GM12878 (cell line): ENCODE data around the gene PLEKHG1. TPM values are rescaled to one million over a fixed set of nuclear protein-coding genes. Genes with fewer than 3 reads are reported as not detected.

ENCODE experiments used
- ATAC-seq: fragments of 200-7000 bp; cut with Tn5 transposase; 3 replicates; pipeline ENCODE4 v1.9.1; 2020; ENCODE audit warnings: mild to moderate bottlenecking, moderate library complexity
- BruUV-seq: library from RNA; stranded (reverse); fragments of 400-500 nt; replicated peaks from 2 replicates; lab custom pipeline; 2021; lab: Mats Ljungman, UMichigan
- CTCF ChIA-PET: fragments of 300-600 bp; sonication (Branson Sonifier 250); formaldehyde crosslinking; extraction: SDS; loops from one replicate; lab custom pipeline; 2021; ENCODE audit warnings: inconsistent platforms; lab: Yijun Ruan, JAX
- POLR2A ChIA-PET: fragments of 350-600 bp; formaldehyde crosslinking; extraction: SDS; loops from one replicate; lab custom pipeline; 2021; ENCODE audit warnings: inconsistent platforms; lab: Charles Lee
- RAD21 ChIA-PET: fragments of 300-600 bp; sonication (Branson Sonifier 250); formaldehyde crosslinking; loops from one replicate; lab custom pipeline; 2023; ENCODE audit warnings: antibody characterized with exemption; ENCODE audit not compliant: unreplicated experiment; lab: Charles Lee
- SMC1A ChIA-PET: fragments of 300-600 bp; sonication (Branson Sonifier 250); formaldehyde crosslinking; loops from one replicate; lab custom pipeline; 2023; ENCODE audit not compliant: unreplicated experiment, uncharacterized antibody; lab: Charles Lee
- DNase-seq: peaks from one replicate; pipeline ENCODE4 v3.0.0-alpha.2; 2011; ENCODE audit warnings: low read depth, low spot score
- FAIRE-seq: peaks from 3 replicates; lab custom pipeline; 2011; peaks lifted over from hg19 to GRCh38; lab: Jason Lieb, UNC
- H2AFZ ChIP-seq: 2 replicates; pipeline ENCODE4 v1.6.0; 2011; ENCODE audit warnings: low read depth, low read length, control low read depth; ENCODE audit not compliant: control insufficient read depth
- H3K27ac ChIP-seq: 2 replicates; pipeline ENCODE4 v1.5.1; 2011; ENCODE audit warnings: control low read depth; ENCODE audit not compliant: control insufficient read depth, insufficient read depth
- H3K27me3 ChIP-seq, 2 experiments: replicated peaks in 1 of 2; 2 replicates each; pipeline versions ENCODE4 v1.6.0 to v1.6.1; 2011; ENCODE audit warnings: low read length in 1 of 2; ENCODE audit not compliant: control insufficient read depth in 2 of 2, insufficient read depth in 2 of 2
- H3K36me3 ChIP-seq, 2 experiments: 2 replicates each; pipeline ENCODE4 v1.5.1; 2011; ENCODE audit warnings: low read length in 1 of 2; ENCODE audit not compliant: control insufficient read depth in 2 of 2, insufficient read depth in 2 of 2
- H3K4me1 ChIP-seq: 2 replicates; pipeline ENCODE4 v1.6.1; 2011; ENCODE audit warnings: mild to moderate bottlenecking, low read length, moderate library complexity, mixed read lengths; ENCODE audit not compliant: control insufficient read depth, insufficient read depth
- H3K4me2 ChIP-seq: 2 replicates; pipeline ENCODE4 v1.6.0; 2011; ENCODE audit warnings: control low read depth; ENCODE audit not compliant: control insufficient read depth, insufficient read depth
- H3K4me3 ChIP-seq: fragments of 200-600 bp; sonication (generic); 2 replicates; pipeline ENCODE4 v1.5.1; 2016
- H3K79me2 ChIP-seq: 2 replicates; pipeline ENCODE4 v1.6.0; 2011; ENCODE audit warnings: low read length; ENCODE audit not compliant: control insufficient read depth, insufficient read depth
- H3K9ac ChIP-seq: 2 replicates; pipeline ENCODE4 v1.8.0; 2011; ENCODE audit warnings: low read length, control low read depth, mixed read lengths; ENCODE audit not compliant: control insufficient read depth, insufficient read depth
- H3K9me3 ChIP-seq: replicated peaks from 3 replicates; pipeline ENCODE4 v1.5.1; 2011; ENCODE audit warnings: mild to moderate bottlenecking, low read length; ENCODE audit not compliant: control insufficient read depth, insufficient read depth
- H4K20me1 ChIP-seq: 2 replicates; pipeline ENCODE4 v1.6.0; 2011; ENCODE audit not compliant: control insufficient read depth, insufficient read depth
- CBX3 ChIP-seq: fragments of 200-600 bp; sonication (generic); IDR thresholded peaks from 2 replicates; pipeline ENCODE4 v1.6.1; 2016; ENCODE audit warnings: low read depth, borderline replicate concordance
- CREM ChIP-seq: IDR thresholded peaks from 2 replicates; pipeline ENCODE4 v1.6.1; 2014; ENCODE audit warnings: antibody characterized with exemption, low read depth
- FOXK2 ChIP-seq: fragments of 450-650 bp; IDR thresholded peaks from 2 replicates; pipeline ENCODE4 v1.6.1; 2017; ENCODE audit warnings: mild to moderate bottlenecking, moderate library complexity
- HSF1 ChIP-seq: fragments of 150-350 bp; IDR thresholded peaks from 2 replicates; pipeline ENCODE4 v1.6.1; 2014; ENCODE audit warnings: mild to moderate bottlenecking, low read depth, low read length
- MEF2B ChIP-seq: fragments of 450-650 bp; IDR thresholded peaks from 2 replicates; pipeline ENCODE4 v1.6.1; 2018; ENCODE audit warnings: mild to moderate bottlenecking, moderate library complexity; ENCODE audit not compliant: partially characterized antibody, poor library complexity, severe bottlenecking
- MTA3 ChIP-seq: IDR thresholded peaks from 2 replicates; pipeline ENCODE4 v1.6.1; 2012; ENCODE audit warnings: low read length, inconsistent platforms, borderline replicate concordance
- NFXL1 ChIP-seq: fragments of 450-650 bp; IDR thresholded peaks from 2 replicates; pipeline ENCODE4 v1.6.1; 2017; ENCODE audit warnings: antibody characterized with exemption, mild to moderate bottlenecking, borderline replicate concordance
- NR2F1 ChIP-seq: fragments of 450-650 bp; conservative IDR thresholded peaks from 2 replicates; pipeline ENCODE4 v1.6.1; 2017; ENCODE audit warnings: mild to moderate bottlenecking
- PBX3 ChIP-seq: IDR thresholded peaks from 2 replicates; pipeline ENCODE4 v1.6.1; 2011; ENCODE audit warnings: mild to moderate bottlenecking, low read depth, low read length, moderate library complexity; ENCODE audit not compliant: insufficient replicate concordance
- SMAD5 ChIP-seq: IDR thresholded peaks from 2 replicates; pipeline ENCODE4 v1.6.1; 2016; ENCODE audit warnings: antibody characterized with exemption, low read depth
- TAF1 ChIP-seq: IDR thresholded peaks from 2 replicates; pipeline ENCODE4 v1.6.1; 2011; ENCODE audit warnings: mild to moderate bottlenecking, low read depth, low read length, borderline replicate concordance
- TBL1XR1 ChIP-seq: IDR thresholded peaks from 2 replicates; pipeline ENCODE4 v1.6.1; 2012; ENCODE audit warnings: low read depth, low read length, improper control_type of control experiment
- ZBTB40 ChIP-seq: fragments of 450-650 bp; IDR thresholded peaks from 2 replicates; pipeline ENCODE4 v1.6.1; 2016; ENCODE audit warnings: mild to moderate bottlenecking, moderate library complexity, borderline replicate concordance
- ZSCAN29 ChIP-seq: fragments of 450-650 bp; IDR thresholded peaks from 2 replicates; pipeline ENCODE4 v1.6.1; 2017; ENCODE audit warnings: mild to moderate bottlenecking, moderate library complexity
- ZZZ3 ChIP-seq: IDR thresholded peaks from 2 replicates; pipeline ENCODE4 v1.6.1; 2011; ENCODE audit warnings: low read depth; ENCODE audit not compliant: control insufficient read depth, insufficient read length
- WGBS: methylation state at CpG from one replicate; pipeline ENCODE4 v1.1.6; 2016; ENCODE audit warnings: low lambda C conversion rate; ENCODE audit not compliant: insufficient replicate concordance, insufficient coverage; ENCODE audit errors: missing lambda C conversion rate; 5-methylcytosine and 5-hydroxymethylcytosine counted together
- in situ Hi-C: fragments of 300-500 bp; cut with MboI; formaldehyde crosslinking; loops from 9 replicates; pipeline ENCODE4 v1.14.3; 2018; ENCODE audit warnings: mixed read lengths
- intact Hi-C: fragments of 100-400 bp; cut with micrococcal nuclease; formaldehyde crosslinking; loops from one replicate; pipeline ENCODE4 v1.14.2; 2022; ENCODE audit not compliant: unreplicated experiment
- polyA plus RNA-seq, 11 experiments: library from polyadenylated mRNA; depleted of rRNA in 4 of 11; unstranded in 6 of 11; stranded (reverse) in 5 of 11; fragments of >200 nt; fragmentation: Nextera tagmentation in 4 of 11; fragmentation: Illumina TruSeq in 1 of 11; extraction: Ambion mirVana in 4 of 11; extraction: Trizol in 1 of 11; gene quantifications; 1 replicate in 1 of 11; 2 replicates in 10 of 11; pipeline versions ENCODE4 v1.2.1 to v1.2.3, GENCODE V29; 2011 to 2016; ENCODE audit warnings: inconsistent platforms in 2 of 11, missing spikeins in 2 of 11, low read depth in 1 of 11
- total RNA-seq, 4 experiments: library from RNA; depleted of rRNA in 3 of 4; stranded (reverse); fragments of >200 nt in 3 of 4; fragmentation: Illumina TruSeq in 1 of 4; extraction: Trizol in 1 of 4; gene quantifications; 2 replicates each; pipeline versions ENCODE4 v1.2.1 to v1.2.3, GENCODE V29; 2013 to 2021

PLEKHG1 gene
- total and polyA plus RNA-seq, 10 of the 15 experiments (the other 5 are each of a cell fraction or from before 2014, with no cell fraction given) = 0.77 to 17.2 (median 4.9) TPM

- TF ChIP-seq ZBTB40 (0 out of 2 replicates have a peak, but pooled peaks have one; percentile 3), FOXK2 (no peak), ZSCAN29 (no peak), CREM (0 out of 2 replicates have a peak, but pooled peaks have one; percentile 32)
- TF ChIP-seq, all 136 proteins: peak for 8
Observed at GRCh38 chr6:150635906-150636514, 36.3 kb downstream of the PLEKHG1 start (continued).

- in situ Hi-C loops = no loop called here
- no TSS peak for BruUV-seq
- ChIA-PET RAD21 (interaction anchor here (1.0 to 8.9 kb wide), 7 partner anchors 37 to 218 kb away, joined by 3 to 73 read pairs (median 6); partner anchors contain the start of gene PLEKHG1), SMC1A (interaction anchor here (0.6 to 8.2 kb wide), 13 partner anchors 14 to 219 kb away, joined by 3 to 52 read pairs (median 6); partner anchors contain the start of gene PLEKHG1), CTCF (interaction anchor here (0.7 to 4.1 kb wide), 6 partner anchors 37 to 401 kb away, joined by 3 to 15 read pairs (median 5); partner anchors contain the start of gene PLEKHG1), POLR2A (interaction anchor here (1.2 kb wide), 1 partner anchor 37 kb away, joined by 6 read pairs; the partner anchor contains the start of gene PLEKHG1)
- Histone ChIP-seq H3K27ac (peak overlapping the region; percentile 57; the same call in 1 of the 2 replicates), H3K9ac (no peak overlapping the region), H3K4me3 (peak overlapping the region; percentile 20; the same call in 1 of the 2 replicates), H2AFZ (no peak overlapping the region; the same call in 1 of the 2 replicates), H3K9me3 (no peaks in the 10 kb centered on the region), H3K27me3 (no peaks in the 10 kb centered on the region; a peak in 1 of 4 replicates), H3K4me2 (peak overlapping the region; percentile 63; the same call in 1 of the 2 replicates), H3K4me1 (peaks cover 40% of the 10 kb centered on the region), H3K36me3 (no peaks in the 10 kb centered on the region; a peak in 1 of 4 replicates), H4K20me1 (no peaks in the 10 kb centered on the region), H3K79me2 (peaks cover 29% of the 10 kb centered on the region)
- intact Hi-C loops = loop anchor here (1.0 to 5.0 kb wide), 5 partner anchors 37 to 219 kb away; no protein-coding TSS in a partner anchor
- DNase-seq (peak; percentile 62), ATAC-seq (peak; percentile 44), FAIRE-seq (no peak)
- 0% methylated on average over 1 of the region's 1 CpG for WGBS
- TF ChIP-seq NFXL1 (no peak), TBL1XR1 (peak; percentile 55; the same call in 1 of the 2 replicates), PBX3 (no peak), TAF1 (no peak), NR2F1 (peak; percentile 90), HSF1 (no peak), CBX3 (no peak), SMAD5 (no peak), ZZZ3 (no peak), MEF2B (peak; percentile 95), MTA3 (no peak)
Observed at GRCh38 chr6:150636808-150637207, 37.1 kb downstream of the PLEKHG1 start.
